GM19463 (cell line): Measurements from ENCODE around the gene MARCHF9.

Experiments used
- ATAC-seq: cut with Tn5 transposase; IDR thresholded peaks from one replicate; pipeline ENCODE4 v1.9.1; 2021; ENCODE audit warnings: mild to moderate bottlenecking, moderate library complexity; ENCODE audit not compliant: unreplicated experiment

MARCHF9 gene

DNA sequence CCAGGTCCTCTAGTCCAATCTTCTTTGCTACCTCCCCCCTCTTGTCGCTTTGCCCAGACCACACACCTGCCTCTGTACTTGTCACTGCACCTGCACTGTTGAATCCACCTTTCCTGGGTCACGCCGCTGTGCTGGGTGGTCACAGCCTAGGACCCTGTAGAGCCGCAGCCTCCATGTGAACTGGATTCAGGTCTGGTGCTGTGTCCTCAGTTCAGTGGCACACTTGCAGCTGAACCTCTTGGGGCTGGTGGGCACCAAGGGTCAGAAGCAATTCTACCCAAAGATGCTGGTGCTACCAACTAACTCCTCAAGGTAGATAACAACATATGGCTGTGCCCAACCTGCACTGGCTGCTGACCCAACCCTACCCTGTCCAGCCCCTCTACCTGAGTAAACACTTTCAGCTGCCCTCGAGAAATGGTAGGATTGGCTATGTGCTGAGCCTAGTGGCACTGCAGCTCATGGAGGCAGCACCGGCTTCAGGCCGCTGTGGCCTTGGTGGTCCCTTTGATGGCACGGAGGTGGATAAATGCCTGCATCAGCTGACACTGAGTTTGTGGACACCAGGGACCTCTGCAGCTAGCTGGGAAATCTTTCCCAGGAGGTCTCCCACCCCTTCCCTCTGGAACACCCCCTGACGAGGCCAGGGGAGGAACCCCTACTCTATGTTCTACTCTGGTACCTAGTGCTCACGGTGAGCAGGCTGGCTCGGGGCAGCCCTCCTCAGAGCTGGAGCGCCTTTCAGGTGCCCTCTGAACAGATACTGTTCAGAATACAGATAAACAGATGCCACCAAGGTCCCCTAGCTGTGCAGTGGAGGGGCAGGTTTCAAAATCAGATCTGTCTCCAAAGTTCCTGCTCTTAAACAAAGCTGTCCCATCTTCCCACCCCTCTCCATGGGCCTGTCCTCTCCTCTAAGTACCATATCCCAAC is 30.6 kb upstream of the MARCHF9 start:
- no peak for ATAC-seq

DNA sequence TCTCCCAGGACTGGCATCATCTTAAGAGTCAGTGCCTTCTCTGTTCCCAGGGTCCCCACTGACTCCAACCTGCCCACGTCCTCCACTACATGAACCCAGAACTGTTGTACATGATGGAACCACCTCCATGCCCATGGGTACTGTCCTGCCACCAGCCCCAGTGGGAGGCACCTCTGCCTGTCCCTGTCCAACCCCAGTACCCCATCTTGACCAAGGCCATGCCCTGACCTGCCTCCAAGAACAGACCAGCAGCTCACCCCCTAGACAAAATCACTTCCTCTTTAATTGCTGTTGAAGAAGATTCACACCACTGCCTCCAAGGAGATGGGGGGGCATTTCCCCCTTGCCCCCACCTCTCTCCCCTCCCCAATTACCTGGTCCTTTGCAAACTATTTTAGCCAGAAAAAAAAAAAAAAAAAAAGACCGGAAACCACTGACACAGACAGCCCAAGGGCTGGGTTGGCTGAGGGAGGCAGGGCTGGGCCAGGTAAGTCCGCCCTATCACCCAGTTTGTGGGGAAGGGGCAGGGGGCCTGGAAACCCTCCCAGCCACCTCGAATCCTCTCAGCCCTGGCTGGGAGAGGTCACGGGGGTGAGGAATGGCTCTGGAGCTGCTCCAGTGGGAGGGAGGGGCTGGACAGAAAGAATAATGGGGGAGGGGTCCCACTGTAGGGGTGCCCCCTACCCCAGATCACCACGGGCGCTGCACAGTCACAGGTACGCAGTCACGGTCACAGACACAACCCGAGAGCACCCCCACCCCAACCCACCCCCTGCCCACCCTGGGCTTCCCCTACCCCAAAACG is 29.8 kb upstream of the MARCHF9 start:
- no peak for ATAC-seq

DNA sequence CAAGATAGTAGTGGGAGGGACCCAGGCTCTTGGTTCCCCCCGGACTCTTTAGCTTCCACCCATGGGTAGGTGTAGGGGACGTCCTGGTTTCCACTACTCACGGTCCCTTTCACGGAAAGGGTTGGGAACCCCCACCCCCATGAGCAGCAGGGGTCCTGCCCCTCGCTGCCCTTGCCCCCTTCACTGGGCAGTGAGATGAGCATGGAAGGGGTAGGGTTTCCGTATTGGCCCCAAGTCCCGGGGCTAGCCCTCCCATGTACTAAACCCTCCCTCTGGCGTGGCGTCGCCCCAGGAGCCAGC is 29.1 kb upstream of the MARCHF9 start:
- no peak for ATAC-seq

DNA sequence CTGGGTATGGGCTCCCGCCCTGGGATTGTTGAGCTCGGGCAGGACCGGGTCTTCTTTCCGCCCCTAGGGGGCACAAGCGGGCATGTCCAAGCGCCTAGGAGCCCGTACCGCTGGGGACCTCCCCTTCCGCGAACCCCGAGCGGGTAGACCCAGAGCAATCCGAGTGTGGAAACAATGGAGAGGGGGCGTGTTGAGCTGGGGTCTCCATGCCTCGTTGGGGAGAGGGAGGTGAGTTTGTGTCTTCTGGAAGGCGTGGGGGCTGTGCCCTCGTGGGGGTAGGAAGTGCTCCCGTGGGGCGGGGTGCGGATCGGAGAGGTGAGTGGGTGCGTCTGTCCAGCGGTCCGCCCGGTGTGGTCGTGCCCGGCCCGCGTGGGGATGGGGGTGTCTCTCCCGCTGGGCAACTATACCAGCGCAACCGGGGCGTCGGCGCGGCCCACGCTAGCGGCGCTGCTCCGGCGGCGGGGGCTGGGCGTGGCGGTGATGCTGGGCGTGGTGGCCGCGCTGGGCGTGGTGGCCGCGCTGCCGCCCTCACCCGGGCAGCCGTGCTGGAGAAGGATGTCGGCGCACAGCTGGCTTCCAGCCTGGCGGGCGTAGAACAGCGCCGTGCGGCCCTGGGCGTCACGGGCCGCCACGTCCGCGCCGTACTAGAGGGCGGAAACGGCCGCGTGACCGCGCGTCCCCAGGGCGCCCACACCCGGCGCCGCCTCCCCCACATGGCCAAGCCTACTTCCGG is 28.6 kb upstream of the MARCHF9 start:
- no peak for ATAC-seq

DNA sequence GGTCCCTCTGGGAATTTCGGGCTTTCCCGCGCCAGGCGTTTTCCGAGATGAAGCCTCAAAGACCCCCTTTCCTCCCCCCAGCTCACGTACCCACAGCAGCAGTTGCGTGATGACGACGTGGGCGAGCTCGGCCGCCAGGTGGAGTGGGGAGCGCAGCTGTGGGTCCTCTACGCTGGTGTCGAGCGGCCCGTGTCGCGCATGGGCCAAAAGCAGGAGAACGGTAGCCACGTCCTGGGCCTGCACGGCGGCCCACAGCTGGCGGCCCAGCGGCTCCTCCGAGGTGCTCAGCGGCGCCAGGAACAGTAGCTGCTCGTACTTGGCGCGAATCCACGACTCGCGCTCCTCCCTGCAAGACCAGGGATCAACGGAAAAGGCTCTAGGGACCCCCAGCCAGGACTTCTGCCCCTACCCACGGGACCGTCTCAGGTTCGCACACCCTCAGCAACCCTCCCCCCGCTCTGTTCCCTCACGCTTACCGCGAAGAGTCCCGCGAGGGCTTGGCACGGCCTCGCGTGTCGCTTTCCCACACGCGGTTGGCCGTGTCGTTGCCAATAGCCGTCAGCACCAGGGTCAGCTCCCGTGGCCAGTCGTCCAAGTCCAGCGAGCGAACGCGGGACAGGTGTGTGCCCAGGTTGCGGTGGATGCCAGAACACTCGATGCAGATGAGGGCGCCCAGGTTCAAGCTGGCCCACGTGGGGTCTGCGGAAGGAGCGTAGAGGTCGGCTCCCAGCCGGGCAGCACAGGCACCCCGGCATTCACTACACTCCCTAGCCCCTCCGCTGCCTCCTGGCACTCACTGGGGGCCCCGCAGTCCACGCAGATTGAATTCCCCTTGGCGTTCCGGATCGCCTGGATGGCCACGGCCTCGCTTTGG is 27.8 kb upstream of the MARCHF9 start:
- ATAC-seq: no peak

DNA sequence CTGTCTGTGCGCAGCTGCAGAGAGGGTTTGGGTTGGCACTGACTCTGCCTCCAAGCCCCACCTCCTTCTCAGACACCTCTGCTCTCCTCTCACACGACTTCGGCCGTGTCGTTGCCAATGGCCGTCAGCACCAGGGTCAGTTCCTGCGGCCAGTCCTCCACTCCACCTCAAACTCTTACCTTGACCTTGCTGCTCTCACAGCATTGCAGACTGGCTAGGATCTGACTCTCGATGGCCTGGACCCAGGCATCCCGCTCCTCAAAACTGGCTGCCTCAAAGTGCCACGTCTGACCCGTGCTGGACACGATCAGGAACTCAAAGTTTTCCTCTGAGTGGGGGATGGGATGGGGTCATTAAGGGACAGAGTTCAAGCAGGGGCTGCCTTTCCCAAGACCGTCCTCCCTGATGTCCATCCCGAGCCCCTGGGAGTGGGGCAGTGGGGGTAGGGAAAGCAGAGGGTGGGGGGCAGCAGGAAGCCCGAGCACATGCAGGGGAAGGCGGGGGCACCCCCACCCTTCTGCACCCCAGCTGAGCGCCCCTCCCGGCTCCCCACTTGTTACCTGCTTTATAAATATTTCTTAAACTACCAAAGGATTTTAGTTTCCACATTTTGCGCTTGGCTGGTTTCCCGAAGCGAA is 27.0 kb upstream of the MARCHF9 start:
- ATAC-seq: no peak

DNA sequence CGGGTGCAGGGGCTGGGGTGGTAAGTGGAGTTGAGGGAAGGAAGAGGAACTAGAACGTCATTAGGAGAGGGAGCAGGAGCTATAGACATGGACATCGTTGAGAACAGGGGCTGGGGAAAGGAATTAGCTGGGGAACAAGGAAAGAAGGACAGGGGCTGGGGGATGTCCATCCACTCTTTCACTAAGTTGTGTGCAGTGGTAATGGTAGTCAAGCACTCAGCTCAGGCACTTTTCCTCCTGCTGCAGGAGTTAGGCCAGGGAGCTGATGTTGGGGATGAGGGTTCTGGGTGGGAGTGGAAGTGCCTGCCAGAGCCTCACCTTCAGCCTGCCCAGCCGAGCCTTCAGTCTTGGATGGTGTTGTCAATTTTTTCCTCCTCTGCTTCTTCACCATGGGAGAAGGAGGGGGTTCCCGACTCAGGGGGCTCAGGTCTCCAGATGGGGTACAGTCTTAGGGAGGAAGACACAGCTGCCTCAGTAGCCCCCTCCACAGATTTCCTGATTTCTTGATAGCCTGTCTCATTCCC is 25.5 kb upstream of the MARCHF9 start:
- no peak for ATAC-seq

DNA sequence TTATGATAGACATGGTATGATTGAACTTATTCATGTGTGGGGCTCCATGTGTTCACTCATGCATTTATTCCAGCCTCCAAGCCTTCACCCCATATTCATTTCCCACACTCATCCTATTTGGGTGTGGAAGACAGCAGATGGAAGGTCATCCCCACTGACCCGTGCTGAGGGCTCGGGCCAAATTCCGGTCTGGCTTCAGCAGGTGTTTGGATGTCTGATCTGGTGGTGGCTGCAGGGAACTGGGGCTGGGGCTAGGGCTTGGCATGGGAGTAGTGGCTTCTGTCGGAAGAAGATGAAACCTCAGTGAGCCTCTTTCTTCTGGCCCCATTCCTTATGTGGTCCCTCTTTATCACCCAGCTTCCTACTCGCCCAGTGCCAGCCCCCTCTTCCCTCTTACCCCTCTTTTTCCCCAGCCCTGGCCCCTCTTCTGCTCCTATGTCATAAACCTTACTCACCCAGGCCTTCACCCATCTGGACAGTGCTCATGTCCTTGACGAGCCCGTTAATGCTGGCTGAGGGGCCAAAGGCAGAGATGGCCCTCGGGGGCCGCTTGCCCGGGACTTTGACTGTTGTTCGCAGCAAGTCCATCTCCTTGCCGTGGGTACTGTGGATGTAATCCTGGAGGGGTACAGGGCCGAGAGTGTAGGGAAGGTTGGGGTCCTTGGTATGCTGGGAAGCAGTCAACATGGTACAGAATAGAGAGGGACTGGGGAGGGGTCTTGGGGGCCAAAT is 24.4 kb upstream of the MARCHF9 start:
- ATAC-seq: no peak

DNA sequence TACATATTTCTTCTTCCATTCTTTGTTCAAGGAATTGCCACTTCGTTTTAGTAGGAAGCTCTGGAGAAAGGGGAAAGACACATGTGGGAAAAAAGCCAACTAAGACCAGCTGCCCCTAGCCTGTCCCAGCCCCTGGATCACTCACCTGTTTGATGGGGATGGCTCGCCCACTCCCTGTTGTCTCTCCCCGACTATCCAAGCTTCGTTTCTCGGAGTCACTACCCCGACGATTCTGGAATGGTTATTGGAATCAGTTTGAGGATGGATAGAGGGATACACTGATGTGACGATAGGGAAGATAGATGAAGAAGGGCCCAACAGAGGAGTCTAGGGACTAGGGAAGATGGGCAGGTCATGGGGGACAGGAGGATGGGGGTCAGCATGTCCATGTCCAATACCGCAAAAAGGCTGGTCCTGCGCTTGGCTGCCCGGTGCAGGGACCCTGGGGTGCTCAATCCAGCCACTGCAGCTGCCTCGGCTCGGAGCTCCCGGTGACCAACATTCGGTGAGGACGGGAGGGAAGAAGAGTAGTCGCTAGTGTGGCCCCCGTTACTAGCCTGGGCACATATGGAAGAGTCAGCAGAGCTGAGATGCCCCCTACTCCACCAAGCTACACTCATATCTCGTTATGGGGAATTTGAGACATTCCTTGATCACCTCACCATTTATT is 23.4 kb upstream of the MARCHF9 start:
- ATAC-seq: no peak

DNA sequence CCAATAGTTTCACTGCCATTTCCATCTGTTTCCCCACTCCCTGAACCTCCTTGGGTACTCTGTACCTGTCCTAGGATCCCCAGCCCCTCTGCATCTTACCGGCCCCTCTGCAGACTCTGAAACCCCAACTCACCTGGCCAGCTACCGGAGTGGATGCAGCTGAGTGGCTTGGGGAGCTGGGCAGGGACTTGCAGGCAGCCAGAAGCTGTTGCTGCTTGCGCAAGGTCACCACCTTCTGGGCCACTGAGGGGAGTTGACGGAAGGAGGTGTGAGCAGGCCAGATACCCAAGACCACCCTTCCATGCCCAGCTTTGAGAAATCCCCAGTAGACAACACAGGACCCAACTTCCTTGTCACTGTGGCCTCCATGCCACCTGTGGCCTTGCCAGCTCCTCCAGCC is 22.6 kb upstream of the MARCHF9 start:
- no peak for ATAC-seq

DNA sequence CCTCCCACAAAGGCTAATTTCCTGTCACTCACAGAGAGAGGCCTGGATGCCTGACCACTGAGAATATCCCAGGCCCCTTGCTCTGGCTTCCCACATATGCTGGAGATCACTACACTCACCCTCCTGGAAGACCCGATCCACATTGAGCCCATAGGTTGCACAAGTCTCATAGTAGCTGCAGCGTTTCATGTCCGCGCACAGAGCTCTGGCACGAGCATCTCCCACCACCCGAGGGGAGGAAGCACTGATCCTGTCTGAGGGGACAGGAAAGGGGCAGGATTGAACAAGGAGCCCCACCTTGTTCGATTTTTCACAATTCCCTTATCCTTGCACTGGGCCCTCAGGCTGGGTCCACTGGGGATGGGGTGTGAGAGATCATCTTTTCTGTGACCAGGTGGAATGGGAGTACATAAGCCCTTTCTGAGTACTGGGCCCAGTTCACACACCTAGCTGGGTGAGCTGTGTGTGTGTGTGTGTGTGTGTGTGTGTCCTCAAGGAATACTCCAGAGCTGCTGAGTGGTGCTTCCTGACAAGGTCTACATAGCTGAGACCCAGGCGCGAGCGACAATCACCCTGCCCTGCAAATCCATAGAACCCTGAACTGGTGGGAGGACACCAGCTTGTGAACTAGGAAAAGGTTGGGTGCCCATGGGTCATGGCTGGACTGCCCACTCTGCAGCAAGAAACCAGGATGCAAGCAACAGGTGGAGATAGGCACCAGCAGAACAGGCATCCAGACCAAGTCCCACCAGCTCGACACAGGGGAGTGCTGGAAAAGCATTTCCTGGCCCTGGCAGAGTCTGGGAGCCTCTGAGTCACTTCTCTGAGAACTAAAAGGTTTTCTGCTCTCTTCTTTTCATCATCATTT is 21.9 kb upstream of the MARCHF9 start:
- no peak for ATAC-seq

DNA sequence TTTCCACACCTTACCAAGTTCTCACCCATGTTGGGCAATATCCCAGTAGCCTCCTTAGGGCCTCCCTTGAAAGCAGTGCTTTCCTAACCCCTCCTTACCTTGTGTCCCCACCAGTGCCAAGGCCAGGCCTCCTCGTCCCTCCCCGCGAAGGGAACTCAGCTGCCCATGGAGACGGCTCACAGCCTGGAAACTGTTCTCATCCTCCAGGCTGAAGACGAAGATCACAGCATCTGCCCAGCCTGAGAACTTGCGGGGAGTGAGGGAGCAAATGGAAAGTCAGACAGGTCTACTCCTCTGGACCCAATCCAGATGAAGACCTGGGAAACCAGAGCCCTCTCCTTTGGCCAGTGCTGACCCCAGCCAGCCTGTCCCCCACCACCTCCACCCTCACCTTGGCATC is 21.0 kb upstream of the MARCHF9 start:
- no peak for ATAC-seq

DNA sequence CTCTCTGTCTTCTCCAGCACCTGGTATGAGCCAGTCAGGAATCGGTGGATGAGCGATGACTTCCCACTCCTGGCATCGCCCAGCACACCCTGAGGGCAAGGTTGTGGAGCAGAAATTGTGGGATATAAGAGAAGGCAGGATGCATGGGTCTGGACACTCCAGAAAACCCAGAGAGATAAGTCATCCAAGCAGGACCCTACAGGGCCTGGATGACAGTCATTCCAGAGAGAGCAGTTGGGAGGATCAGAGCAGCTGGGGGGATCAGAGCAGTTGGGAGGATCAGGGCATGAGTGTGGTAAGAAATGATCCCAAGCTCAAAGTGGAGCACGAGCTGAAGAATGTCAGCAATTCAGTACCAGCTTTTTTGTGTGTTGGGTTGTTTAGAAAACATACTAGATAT is 20.3 kb upstream of the MARCHF9 start:
- ATAC-seq: no peak

DNA sequence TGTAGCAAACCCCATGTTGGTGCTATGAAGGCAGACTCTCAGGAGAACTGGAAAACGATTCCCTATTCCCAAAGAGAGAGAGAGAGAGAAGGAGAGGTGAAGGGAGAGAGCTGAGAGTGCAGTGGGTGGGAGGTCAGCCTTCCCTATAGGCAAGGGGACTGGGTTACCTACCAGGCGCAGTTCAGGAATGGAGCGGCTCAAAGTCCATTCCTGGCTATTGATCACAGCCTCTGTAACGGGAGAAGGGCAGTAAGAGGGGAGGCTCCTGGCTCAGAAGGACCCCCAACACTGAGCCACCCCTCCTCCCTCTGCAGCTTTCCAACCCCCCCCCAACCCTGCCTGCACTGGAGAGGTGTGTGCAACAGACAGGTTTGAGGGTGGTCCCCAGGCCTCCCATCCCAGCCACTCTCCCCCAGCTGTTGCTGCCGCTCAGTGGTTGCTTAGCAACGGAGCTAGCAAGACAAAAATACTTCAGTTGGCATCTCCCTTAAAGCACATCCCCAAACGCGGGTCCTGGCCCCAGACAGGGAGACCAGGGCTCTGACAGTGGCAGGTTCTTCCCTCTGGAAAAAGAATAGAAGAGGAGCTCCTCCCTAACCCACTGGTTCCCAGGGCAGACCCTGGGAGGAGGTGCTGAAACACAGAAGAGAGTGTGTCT is 19.6 kb upstream of the MARCHF9 start:
- no peak for ATAC-seq

DNA sequence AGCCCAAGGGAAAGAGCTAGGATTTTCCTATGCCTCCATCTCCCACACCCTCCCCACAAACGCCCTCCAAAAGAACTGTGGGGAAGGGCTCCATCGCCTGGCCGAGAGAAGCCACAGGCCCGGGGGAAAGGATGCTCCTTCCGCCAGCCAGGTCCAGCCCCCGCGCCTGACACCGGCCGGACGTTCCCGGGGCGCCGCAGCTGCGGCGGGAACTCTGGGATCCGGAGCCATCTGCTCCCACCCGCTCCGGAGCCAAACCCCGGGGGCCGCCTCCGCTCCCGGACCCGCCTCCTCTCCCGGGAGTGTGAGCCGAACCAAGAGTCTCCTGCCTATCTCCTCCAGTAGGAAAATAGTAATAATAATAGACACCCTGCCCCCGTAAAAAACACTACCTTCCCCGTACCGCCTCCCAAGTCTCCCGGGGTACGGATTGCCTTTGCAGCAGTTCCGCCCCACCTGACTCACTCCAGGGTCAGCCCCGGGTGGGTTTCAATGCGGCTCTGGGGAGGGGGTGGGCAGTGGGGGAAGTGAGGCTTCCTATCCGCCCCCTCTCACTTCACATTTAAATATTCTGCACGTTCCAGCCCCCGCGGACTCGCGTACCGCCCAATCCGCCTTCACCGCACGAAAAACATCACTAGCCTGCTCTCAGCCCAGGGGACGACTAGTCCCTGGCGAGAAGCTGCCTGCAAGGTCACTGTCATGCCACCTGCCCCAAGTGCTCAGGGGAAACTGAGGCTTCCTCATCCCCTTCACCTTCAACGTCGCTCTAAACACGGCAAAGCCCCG is 18.8 kb upstream of the MARCHF9 start:
- ATAC-seq: no peak

DNA sequence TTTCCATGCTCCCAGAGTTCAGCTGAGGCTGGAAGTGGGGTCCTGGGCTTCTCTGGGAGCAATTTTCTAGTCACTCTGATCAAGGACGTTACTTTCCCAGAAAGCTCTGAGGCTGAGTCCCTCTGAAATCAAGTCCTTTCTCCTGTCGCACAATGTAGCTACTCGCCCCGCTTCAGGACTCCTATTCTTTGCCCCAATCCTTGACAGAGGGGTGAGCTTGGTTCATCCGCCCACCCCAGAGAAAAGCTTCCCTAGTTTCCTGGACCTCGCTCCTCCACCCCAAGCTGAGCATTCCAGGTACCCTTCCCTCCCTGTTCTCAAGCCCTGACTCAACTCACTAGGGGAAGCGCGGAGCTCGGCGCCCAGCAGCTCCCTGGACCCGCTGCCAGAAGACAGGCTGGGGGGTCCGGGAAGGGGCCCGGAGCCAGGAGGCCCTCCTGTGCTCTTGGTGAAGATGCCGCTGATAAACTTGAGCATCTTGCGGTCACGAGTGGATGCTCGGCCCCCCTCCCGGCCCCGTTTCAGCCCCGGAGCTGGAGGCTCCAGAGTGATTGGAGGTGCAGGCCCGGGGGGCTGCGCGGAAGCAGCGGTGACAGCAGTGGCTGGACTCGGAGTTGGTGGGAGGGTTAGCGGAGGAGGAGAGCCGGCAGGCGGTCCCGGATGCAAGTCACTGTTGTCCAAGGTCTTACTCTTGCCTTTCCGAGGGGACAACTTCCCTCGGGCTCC is 18.0 kb upstream of the MARCHF9 start:
- ATAC-seq: no peak
